ENCODE data around the gene SPRN.

- TF ChIP-seq, protein P1, sequence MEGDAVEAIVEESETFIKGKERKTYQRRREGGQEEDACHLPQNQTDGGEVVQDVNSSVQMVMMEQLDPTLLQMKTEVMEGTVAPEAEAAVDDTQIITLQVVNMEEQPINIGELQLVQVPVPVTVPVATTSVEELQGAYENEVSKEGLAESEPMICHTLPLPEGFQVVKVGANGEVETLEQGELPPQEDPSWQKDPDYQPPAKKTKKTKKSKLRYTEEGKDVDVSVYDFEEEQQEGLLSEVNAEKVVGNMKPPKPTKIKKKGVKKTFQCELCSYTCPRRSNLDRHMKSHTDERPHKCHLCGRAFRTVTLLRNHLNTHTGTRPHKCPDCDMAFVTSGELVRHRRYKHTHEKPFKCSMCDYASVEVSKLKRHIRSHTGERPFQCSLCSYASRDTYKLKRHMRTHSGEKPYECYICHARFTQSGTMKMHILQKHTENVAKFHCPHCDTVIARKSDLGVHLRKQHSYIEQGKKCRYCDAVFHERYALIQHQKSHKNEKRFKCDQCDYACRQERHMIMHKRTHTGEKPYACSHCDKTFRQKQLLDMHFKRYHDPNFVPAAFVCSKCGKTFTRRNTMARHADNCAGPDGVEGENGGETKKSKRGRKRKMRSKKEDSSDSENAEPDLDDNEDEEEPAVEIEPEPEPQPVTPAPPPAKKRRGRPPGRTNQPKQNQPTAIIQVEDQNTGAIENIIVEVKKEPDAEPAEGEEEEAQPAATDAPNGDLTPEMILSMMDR (IDR thresholded peaks at IDR 0.05; ENCODE audit: insufficient read depth, low read length, poor library complexity, severe bottlenecking), result no peak
- TF ChIP-seq EZH2phosphoT487 (conservative IDR thresholded peaks at IDR 0.05; ENCODE audit: low read length), result no peak
Measured at GRCh38 chr10:133403784-133404183, 20.6 kb downstream of the SPRN start.

Data from SU-DHL-6 (cell line).